Liver (tissue), 9 donors: ENCODE data around the gene RNF39. TPM values are rescaled to one million over a fixed set of nuclear protein-coding genes. Genes with fewer than 3 reads are reported as not detected.

Experiments used
- DNase-seq: peaks from one replicate; pipeline ENCODE4 v3.0.0-alpha.2; 2017; ENCODE audit warnings: low spot score
- H3K27ac ChIP-seq, 2 donors: one replicate each; pipeline ENCODE4 v1.7.0; 2013; ENCODE audit warnings: inconsistent platforms in 2 of 2, low read length in 2 of 2, control low read depth in 1 of 2, low read depth in 1 of 2, mild to moderate bottlenecking in 1 of 2
- H3K27me3 ChIP-seq, 4 donors: one replicate each; pipeline versions ENCODE4 v1.6.1 to v1.7.0; 2013; ENCODE audit warnings: low read length in 3 of 4, inconsistent platforms in 1 of 4, mild to moderate bottlenecking in 1 of 4, moderate library complexity in 1 of 4; ENCODE audit not compliant: control insufficient read depth in 4 of 4, insufficient read depth in 4 of 4
- H3K36me3 ChIP-seq, 4 donors: one replicate each; pipeline versions ENCODE4 v1.6.1 to v1.7.0; 2013; ENCODE audit warnings: low read length in 3 of 4, mild to moderate bottlenecking in 3 of 4, low read depth in 1 of 4, moderate library complexity in 1 of 4; ENCODE audit not compliant: control insufficient read depth in 4 of 4, insufficient read depth in 3 of 4
- H3K4me1 ChIP-seq, 4 donors: one replicate each; pipeline versions ENCODE4 v1.6.1 to v1.7.0; 2013; ENCODE audit warnings: low read length in 3 of 4, mild to moderate bottlenecking in 3 of 4, moderate library complexity in 1 of 4; ENCODE audit not compliant: control insufficient read depth in 4 of 4, insufficient read depth in 4 of 4
- H3K4me3 ChIP-seq, 3 donors: one replicate each; pipeline versions ENCODE4 v1.6.1 to v1.7.0; 2013; ENCODE audit warnings: low read length in 3 of 3, control low read depth in 1 of 3, low read depth in 1 of 3, mild to moderate bottlenecking in 1 of 3
- H3K9ac ChIP-seq, 2 donors: one replicate each; pipeline ENCODE4 v1.7.0; 2013; ENCODE audit warnings: low read length in 2 of 2, mild to moderate bottlenecking in 2 of 2, moderate library complexity in 2 of 2, control low read depth in 1 of 2, low read depth in 1 of 2
- H3K9me3 ChIP-seq, 4 donors: one replicate each; pipeline versions ENCODE4 v1.6.1 to v1.7.0; 2013; ENCODE audit warnings: low read length in 3 of 4; ENCODE audit not compliant: control insufficient read depth in 4 of 4
- ATF3 ChIP-seq: IDR thresholded peaks from 2 replicates; pipeline ENCODE4 v1.6.1; 2016; ENCODE audit warnings: antibody characterized with exemption
- EGR1 ChIP-seq, 2 donors: IDR thresholded peaks; 2 replicates each; pipeline ENCODE4 v1.6.1; 2016 to 2018; ENCODE audit warnings: antibody characterized with exemption in 2 of 2, low read depth in 2 of 2
- FOXA1 ChIP-seq: IDR thresholded peaks from 2 replicates; pipeline ENCODE4 v1.6.1; 2016; ENCODE audit warnings: antibody characterized with exemption
- FOXA2 ChIP-seq: IDR thresholded peaks from 2 replicates; pipeline ENCODE4 v1.6.1; 2016; ENCODE audit warnings: antibody characterized with exemption
- GABPA ChIP-seq, 2 donors: IDR thresholded peaks in 1 of 2; conservative IDR thresholded peaks in 1 of 2; 2 replicates each; pipeline ENCODE4 v1.6.1; 2016; ENCODE audit warnings: antibody characterized with exemption in 2 of 2, mild to moderate bottlenecking in 1 of 2, moderate library complexity in 1 of 2
- HNF4A ChIP-seq, 2 donors: conservative IDR thresholded peaks; 2 replicates each; pipeline ENCODE4 v1.6.1; 2016; ENCODE audit warnings: antibody characterized with exemption in 2 of 2, mild to moderate bottlenecking in 2 of 2
- HNF4G ChIP-seq: IDR thresholded peaks from 2 replicates; pipeline ENCODE4 v1.6.1; 2016; ENCODE audit warnings: antibody characterized with exemption
- MAX ChIP-seq: IDR thresholded peaks from 2 replicates; pipeline ENCODE4 v1.6.1; 2016; ENCODE audit warnings: antibody characterized with exemption
- NR2F2 ChIP-seq: IDR thresholded peaks from 2 replicates; pipeline ENCODE4 v1.6.1; 2016; ENCODE audit warnings: antibody characterized with exemption
- RAD21 ChIP-seq, 2 donors: IDR thresholded peaks; 2 replicates each; pipeline ENCODE4 v1.6.1; 2016; ENCODE audit warnings: antibody characterized with exemption in 2 of 2, mild to moderate bottlenecking in 2 of 2
- RXRA ChIP-seq, 2 donors: IDR thresholded peaks; 2 replicates each; pipeline ENCODE4 v1.6.1; 2017 to 2018; ENCODE audit warnings: antibody characterized with exemption in 2 of 2, mild to moderate bottlenecking in 1 of 2
- SP1 ChIP-seq: IDR thresholded peaks from 2 replicates; pipeline ENCODE4 v1.6.1; 2018; ENCODE audit warnings: antibody characterized with exemption, mild to moderate bottlenecking
- TAF1 ChIP-seq: conservative IDR thresholded peaks from 2 replicates; pipeline ENCODE4 v1.6.1; 2016; ENCODE audit warnings: antibody characterized with exemption, mild to moderate bottlenecking
- WGBS: extraction: QIAGEN DNeasy Blood & Tissue Kit; methylation state at CpG from one replicate; pipeline ENCODE4 v1.1.7; 2013; 5-methylcytosine and 5-hydroxymethylcytosine counted together
- polyA plus RNA-seq, 2 donors: library from polyadenylated mRNA; stranded (reverse) in 1 of 2; unstranded in 1 of 2; fragments of 200-250 nt in 1 of 2; fragments of >200 nt in 1 of 2; fragmentation: Nextera tagmentation in 1 of 2; extraction: Ambion mirVana in 1 of 2; gene quantifications; one replicate each; pipeline versions ENCODE4 v1.2.1 to v1.2.3, GENCODE V29; 2013 to 2015
- total RNA-seq, 2 donors: library from RNA; depleted of rRNA; stranded (reverse); fragments of >200 nt; gene quantifications; one replicate each; pipeline ENCODE4 v1.2.3, GENCODE V29; 2014
- TF ChIP-seq, protein P1 (sequence below): IDR thresholded peaks from 2 replicates; pipeline ENCODE4 v1.6.1; 2016; ENCODE audit warnings: antibody characterized with exemption
- TF ChIP-seq, protein P2 (sequence below): fragments of 150-350 bp; IDR thresholded peaks from 2 replicates; pipeline ENCODE4 v1.5.1; 2017; ENCODE audit warnings: improper control_type of control experiment, low read depth, low read length; ENCODE audit not compliant: missing input control
- donor health status: healthy.
- donor health status: healthy.
- donor health status: healthy.
- donor health status: healthy.
- donor health status: healthy.

The RNF39 gene
- total and polyA plus RNA-seq, 4 donors = 0.03 to 0.13 TPM; not detected in 2

DNA sequence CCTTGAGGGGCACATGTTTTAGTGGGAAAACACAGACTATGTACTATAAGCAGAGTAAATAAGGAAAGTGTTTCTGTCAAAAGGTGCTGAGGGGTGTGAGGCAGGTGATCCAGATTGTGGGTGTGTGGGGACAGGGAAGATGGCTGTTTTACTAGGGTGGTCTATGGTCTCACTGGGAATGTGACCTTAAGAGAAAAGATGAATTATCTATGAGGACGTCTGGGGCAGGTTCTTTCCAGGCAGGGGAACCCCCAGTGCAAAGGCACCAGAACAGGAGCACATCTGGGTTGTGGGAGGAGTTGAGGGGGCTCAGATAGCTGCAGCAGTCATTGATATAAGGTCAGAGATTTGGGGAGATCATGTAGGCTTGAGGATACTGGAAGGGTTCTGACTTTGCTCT, 32.7 kb downstream of the RNF39 start (continued):
- TF ChIP-seq RAD21 (IDR thresholded peaks at IDR 0.05) = no peak
- no peak for TF ChIP-seq SP1
- TF ChIP-seq, protein P1, sequence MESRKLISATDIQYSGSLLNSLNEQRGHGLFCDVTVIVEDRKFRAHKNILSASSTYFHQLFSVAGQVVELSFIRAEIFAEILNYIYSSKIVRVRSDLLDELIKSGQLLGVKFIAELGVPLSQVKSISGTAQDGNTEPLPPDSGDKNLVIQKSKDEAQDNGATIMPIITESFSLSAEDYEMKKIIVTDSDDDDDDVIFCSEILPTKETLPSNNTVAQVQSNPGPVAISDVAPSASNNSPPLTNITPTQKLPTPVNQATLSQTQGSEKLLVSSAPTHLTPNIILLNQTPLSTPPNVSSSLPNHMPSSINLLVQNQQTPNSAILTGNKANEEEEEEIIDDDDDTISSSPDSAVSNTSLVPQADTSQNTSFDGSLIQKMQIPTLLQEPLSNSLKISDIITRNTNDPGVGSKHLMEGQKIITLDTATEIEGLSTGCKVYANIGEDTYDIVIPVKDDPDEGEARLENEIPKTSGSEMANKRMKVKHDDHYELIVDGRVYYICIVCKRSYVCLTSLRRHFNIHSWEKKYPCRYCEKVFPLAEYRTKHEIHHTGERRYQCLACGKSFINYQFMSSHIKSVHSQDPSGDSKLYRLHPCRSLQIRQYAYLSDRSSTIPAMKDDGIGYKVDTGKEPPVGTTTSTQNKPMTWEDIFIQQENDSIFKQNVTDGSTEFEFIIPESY = no peak
- TF ChIP-seq TAF1 = no peak
- TF ChIP-seq ATF3 = no peak
- TF ChIP-seq, protein P2, sequence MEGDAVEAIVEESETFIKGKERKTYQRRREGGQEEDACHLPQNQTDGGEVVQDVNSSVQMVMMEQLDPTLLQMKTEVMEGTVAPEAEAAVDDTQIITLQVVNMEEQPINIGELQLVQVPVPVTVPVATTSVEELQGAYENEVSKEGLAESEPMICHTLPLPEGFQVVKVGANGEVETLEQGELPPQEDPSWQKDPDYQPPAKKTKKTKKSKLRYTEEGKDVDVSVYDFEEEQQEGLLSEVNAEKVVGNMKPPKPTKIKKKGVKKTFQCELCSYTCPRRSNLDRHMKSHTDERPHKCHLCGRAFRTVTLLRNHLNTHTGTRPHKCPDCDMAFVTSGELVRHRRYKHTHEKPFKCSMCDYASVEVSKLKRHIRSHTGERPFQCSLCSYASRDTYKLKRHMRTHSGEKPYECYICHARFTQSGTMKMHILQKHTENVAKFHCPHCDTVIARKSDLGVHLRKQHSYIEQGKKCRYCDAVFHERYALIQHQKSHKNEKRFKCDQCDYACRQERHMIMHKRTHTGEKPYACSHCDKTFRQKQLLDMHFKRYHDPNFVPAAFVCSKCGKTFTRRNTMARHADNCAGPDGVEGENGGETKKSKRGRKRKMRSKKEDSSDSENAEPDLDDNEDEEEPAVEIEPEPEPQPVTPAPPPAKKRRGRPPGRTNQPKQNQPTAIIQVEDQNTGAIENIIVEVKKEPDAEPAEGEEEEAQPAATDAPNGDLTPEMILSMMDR = no peak
- TF ChIP-seq FOXA1 = no peak
- TF ChIP-seq GABPA (IDR thresholded peaks at IDR 0.05 in 1 of 2, conservative IDR thresholded peaks at IDR 0.05 in 1 of 2) = no peak
- no peak for TF ChIP-seq NR2F2

GRCh38 chr6:30042476-30042875, 33.1 kb downstream of the RNF39 start:
- Histone ChIP-seq H3K9me3 (no peaks in the 10 kb centered on the region), H3K4me3 (no peak overlapping the region), H3K27ac (no peak overlapping the region), H3K27me3 (no peaks in the 10 kb centered on the region), H3K4me1 (no peaks in the 10 kb centered on the region), H3K36me3 (no peaks in the 10 kb centered on the region), H3K9ac (no peak overlapping the region)
- DNase-seq = no peak
- TF ChIP-seq EGR1 (IDR thresholded peaks at IDR 0.05; ENCODE audit: low read depth in 2 of 2) = no peak
- no peak for TF ChIP-seq HNF4G
- no peak for TF ChIP-seq FOXA1
- no peak for TF ChIP-seq HNF4A (conservative IDR thresholded peaks at IDR 0.05)
- no peak for TF ChIP-seq RXRA (IDR thresholded peaks at IDR 0.05)
- WGBS = 97% methylated on average over 1 of the region's 1 CpG

GRCh38 chr6:30041821-30042220, 33.7 kb downstream of the RNF39 start:
- H3K9me3 ChIP-seq = no peaks in the 10 kb centered on the region
- H3K27me3 ChIP-seq = no peaks in the 10 kb centered on the region
- no peak overlapping the region for H3K9ac ChIP-seq
- H3K36me3 ChIP-seq = no peaks in the 10 kb centered on the region
- DNase-seq = no peak
- 75% methylated on average over 4 of the region's 4 CpGs for WGBS
- H3K4me3 ChIP-seq = no peak overlapping the region
- TF ChIP-seq FOXA2 (no peak), GABPA (IDR thresholded peaks at IDR 0.05 in 1 of 2, conservative IDR thresholded peaks at IDR 0.05 in 1 of 2) (no peak), HNF4A (conservative IDR thresholded peaks at IDR 0.05) (no peak), RAD21 (IDR thresholded peaks at IDR 0.05) (no peak), HNF4G (no peak), FOXA1 (no peak), SP1 (no peak), ATF3 (no peak), NR2F2 (no peak), MAX (no peak), TAF1 (no peak)
- TF ChIP-seq, protein P1 = no peak
- no peak overlapping the region for H3K27ac ChIP-seq
- no peaks in the 10 kb centered on the region for H3K4me1 ChIP-seq
